GM23338 (cell line): ENCODE data around the gene MYO1C.

Experiments
- CREB1 ChIP-seq: fragments of 250-450 bp; sonication (Bioruptor Pico); IDR thresholded peaks from 2 replicates; pipeline ENCODE4 v1.5.0; 2020; ENCODE audit warnings: low read depth, mild to moderate bottlenecking, moderate library complexity
- CTCF ChIP-seq, 2 experiments: fragments of 200-600 bp in 1 of 2; sonication (generic) in 1 of 2; conservative IDR thresholded peaks; 2 replicates each; pipeline versions ENCODE4 v1.5.1 to v1.6.1; 2016 to 2017; ENCODE audit warnings: antibody characterized with exemption in 2 of 2, low read depth in 2 of 2, mild to moderate bottlenecking in 2 of 2, moderate library complexity in 1 of 2
- EZH2 ChIP-seq: fragments of 200-600 bp; sonication (generic); IDR thresholded peaks from one replicate; pipeline ENCODE4 v1.8.0; 2017; ENCODE audit warnings: antibody characterized with exemption, mild to moderate bottlenecking, low read depth; ENCODE audit not compliant: unreplicated experiment
- EZH2phosphoT487 ChIP-seq: fragments of 200-600 bp; sonication (generic); IDR thresholded peaks from one replicate; pipeline ENCODE4 v1.8.1; 2018; ENCODE audit warnings: antibody characterized with exemption; ENCODE audit not compliant: unreplicated experiment
- JUNB ChIP-seq: IDR thresholded peaks from one replicate; pipeline ENCODE4 v1.6.1; 2016; ENCODE audit warnings: antibody characterized with exemption; ENCODE audit not compliant: unreplicated experiment
- POLR2AphosphoS5 ChIP-seq: IDR thresholded peaks from 2 replicates; pipeline ENCODE4 v1.6.1; 2016; ENCODE audit warnings: antibody characterized with exemption, low read depth
- STAT1 ChIP-seq: IDR thresholded peaks from one replicate; pipeline ENCODE4 v1.6.1; 2016; ENCODE audit warnings: antibody characterized with exemption; ENCODE audit not compliant: unreplicated experiment
- ZNF114 ChIP-seq: fragments of 250-450 bp; sonication (Bioruptor Pico); IDR thresholded peaks from 2 replicates; pipeline ENCODE4 v1.5.0; 2020; ENCODE audit warnings: mild to moderate bottlenecking, moderate library complexity
- TF ChIP-seq, protein P1 (sequence below): IDR thresholded peaks from one replicate; pipeline ENCODE4 v1.6.1; 2018; ENCODE audit warnings: antibody characterized with exemption; ENCODE audit not compliant: unreplicated experiment

GRCh38 chr17:1470071-1470754 is 22.3 kb downstream of the MYO1C start:
- TF ChIP-seq CTCF (conservative IDR thresholded peaks at IDR 0.05; ENCODE audit: low read depth in 2 of 2), result no peak
- TF ChIP-seq CREB1 (CRISPR knock-in tag), result no peak
- TF ChIP-seq ZNF114 (CRISPR knock-in tag), result no peak
- TF ChIP-seq EZH2phosphoT487, result no peak
- TF ChIP-seq, protein P1, sequence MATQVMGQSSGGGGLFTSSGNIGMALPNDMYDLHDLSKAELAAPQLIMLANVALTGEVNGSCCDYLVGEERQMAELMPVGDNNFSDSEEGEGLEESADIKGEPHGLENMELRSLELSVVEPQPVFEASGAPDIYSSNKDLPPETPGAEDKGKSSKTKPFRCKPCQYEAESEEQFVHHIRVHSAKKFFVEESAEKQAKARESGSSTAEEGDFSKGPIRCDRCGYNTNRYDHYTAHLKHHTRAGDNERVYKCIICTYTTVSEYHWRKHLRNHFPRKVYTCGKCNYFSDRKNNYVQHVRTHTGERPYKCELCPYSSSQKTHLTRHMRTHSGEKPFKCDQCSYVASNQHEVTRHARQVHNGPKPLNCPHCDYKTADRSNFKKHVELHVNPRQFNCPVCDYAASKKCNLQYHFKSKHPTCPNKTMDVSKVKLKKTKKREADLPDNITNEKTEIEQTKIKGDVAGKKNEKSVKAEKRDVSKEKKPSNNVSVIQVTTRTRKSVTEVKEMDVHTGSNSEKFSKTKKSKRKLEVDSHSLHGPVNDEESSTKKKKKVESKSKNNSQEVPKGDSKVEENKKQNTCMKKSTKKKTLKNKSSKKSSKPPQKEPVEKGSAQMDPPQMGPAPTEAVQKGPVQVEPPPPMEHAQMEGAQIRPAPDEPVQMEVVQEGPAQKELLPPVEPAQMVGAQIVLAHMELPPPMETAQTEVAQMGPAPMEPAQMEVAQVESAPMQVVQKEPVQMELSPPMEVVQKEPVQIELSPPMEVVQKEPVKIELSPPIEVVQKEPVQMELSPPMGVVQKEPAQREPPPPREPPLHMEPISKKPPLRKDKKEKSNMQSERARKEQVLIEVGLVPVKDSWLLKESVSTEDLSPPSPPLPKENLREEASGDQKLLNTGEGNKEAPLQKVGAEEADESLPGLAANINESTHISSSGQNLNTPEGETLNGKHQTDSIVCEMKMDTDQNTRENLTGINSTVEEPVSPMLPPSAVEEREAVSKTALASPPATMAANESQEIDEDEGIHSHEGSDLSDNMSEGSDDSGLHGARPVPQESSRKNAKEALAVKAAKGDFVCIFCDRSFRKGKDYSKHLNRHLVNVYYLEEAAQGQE, result no peak
- no peak for TF ChIP-seq POLR2AphosphoS5
- no peak for TF ChIP-seq EZH2
- TF ChIP-seq JUNB, result no peak
- TF ChIP-seq STAT1, result no peak
